Calu3 (cell line): ENCODE measurements around the gene SLC47A2. TPM values are rescaled to one million over a fixed set of nuclear protein-coding genes. Genes with fewer than 3 reads are reported as not detected.

Experiments used
- BruUV-seq: library from RNA; stranded (reverse); fragments of 400-500 nt; replicated peaks from 2 replicates; lab custom pipeline; 2021; lab: Mats Ljungman, UMichigan
- CTCF ChIA-PET: fragments of 300-600 bp; sonication (Branson Sonifier 250); formaldehyde crosslinking; loops from one replicate; lab custom pipeline; 2022; ENCODE audit warnings: antibody characterized with exemption; lab: Charles Lee
- DNase-seq: peaks from one replicate; pipeline ENCODE4 v3.0.0; 2022
- H3K27ac Mint-ChIP-seq: one replicate; pipeline ENCODE4 v1.8.0; 2022; ENCODE audit warnings: mixed read lengths; ENCODE audit not compliant: unreplicated experiment
- H3K27me3 Mint-ChIP-seq: one replicate; pipeline ENCODE4 v1.8.0; 2022; ENCODE audit warnings: mixed read lengths; ENCODE audit not compliant: unreplicated experiment
- H3K36me3 Mint-ChIP-seq: one replicate; pipeline ENCODE4 v1.8.0; 2022; ENCODE audit warnings: mild to moderate bottlenecking, moderate library complexity, mixed read lengths; ENCODE audit not compliant: insufficient read depth, unreplicated experiment
- H3K4me1 Mint-ChIP-seq: one replicate; pipeline ENCODE4 v1.8.0; 2022; ENCODE audit warnings: mild to moderate bottlenecking, low read depth, mixed read lengths; ENCODE audit not compliant: unreplicated experiment
- H3K4me3 Mint-ChIP-seq: one replicate; pipeline ENCODE4 v1.8.0; 2022; ENCODE audit warnings: mild to moderate bottlenecking, low read depth, moderate library complexity, mixed read lengths; ENCODE audit not compliant: unreplicated experiment
- H3K9me3 Mint-ChIP-seq: one replicate; pipeline ENCODE4 v1.8.0; 2022; ENCODE audit warnings: low read depth, mixed read lengths; ENCODE audit not compliant: unreplicated experiment
- intact Hi-C: fragments of 100-400 bp; cut with micrococcal nuclease; formaldehyde crosslinking; loops from one replicate; pipeline ENCODE4 v1.10.0; 2022; ENCODE audit not compliant: unreplicated experiment
- total RNA-seq: library from RNA; stranded (reverse); gene quantifications from 2 replicates; pipeline ENCODE4 v1.2.3, GENCODE V29; 2022
- TF ChIP-seq, protein P1 (sequence below): fragments of 200-600 bp; IDR thresholded peaks from one replicate; pipeline ENCODE4 v1.8.0; 2022; ENCODE audit warnings: antibody characterized with exemption; ENCODE audit not compliant: unreplicated experiment

Gene SLC47A2
- total RNA-seq, 1 experiment from 2014 or later = not detected

DNA sequence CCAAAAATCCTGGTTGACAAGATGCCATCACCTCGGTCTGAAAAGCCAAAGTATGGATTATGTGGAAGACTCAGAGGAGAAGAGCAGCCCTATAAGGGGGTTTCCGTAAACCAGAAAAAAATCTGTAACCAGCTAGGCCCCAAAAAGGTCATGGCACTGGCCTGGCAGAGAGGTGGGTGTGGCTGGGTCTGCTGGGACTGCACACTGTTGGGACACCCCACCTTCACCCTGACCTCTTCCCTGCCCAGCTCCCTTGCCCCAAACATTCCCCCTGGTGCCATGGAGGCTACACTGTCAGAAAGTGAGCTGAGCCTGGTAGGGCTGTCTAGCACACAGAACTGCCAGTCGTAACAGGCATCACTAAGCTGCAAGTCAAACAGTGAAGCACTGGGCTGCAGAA is 6.5 kb downstream of the SLC47A2 start:
- CTCF ChIA-PET = no interaction called here
- no peaks in the 10 kb centered on the region for H3K36me3 Mint-ChIP-seq
- BruUV-seq = no TSS peak

DNA sequence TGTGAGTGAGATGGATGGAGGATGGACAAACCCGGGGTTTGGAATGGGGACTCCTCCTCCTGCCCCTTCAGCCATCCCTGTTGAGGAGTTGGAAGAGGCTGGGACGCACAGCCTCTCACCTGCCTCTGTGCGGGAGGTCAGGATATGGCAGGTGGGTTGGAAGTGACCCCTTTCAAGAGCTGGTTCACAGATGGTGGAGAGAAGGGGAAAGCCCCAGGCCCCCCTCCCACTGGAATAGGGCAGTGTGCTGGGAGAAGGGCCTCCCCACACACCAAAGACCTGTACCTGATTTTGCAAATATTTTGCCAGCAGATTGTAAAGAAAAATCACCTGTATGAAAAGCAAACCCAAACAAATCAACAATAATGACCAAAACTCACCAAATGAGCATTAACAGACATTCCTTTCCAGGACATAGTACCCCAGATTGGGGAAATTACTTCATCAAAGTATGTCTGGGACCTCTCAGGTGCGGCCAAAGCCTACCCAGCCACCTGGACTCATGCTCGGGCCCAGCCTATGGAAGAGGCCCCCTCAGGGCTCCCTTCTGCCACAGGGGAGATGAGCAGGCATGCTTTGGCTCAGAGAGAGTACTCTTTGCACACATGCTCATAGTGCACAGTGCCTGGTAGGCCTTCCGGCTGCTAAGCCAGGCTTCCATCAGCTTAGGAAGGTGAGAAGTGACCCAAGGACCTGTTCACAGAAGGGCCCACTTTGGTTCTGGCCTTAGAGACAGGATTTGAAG is 7.8 kb downstream of the SLC47A2 start:
- Mint-ChIP-seq H3K9me3 (no peaks in the 10 kb centered on the region), H3K27ac (no peak overlapping the region), H3K4me3 (no peak overlapping the region), H3K4me1 (no peaks in the 10 kb centered on the region), H3K27me3 (no peaks in the 10 kb centered on the region), H3K36me3 (no peaks in the 10 kb centered on the region)
- TF ChIP-seq, protein P1, sequence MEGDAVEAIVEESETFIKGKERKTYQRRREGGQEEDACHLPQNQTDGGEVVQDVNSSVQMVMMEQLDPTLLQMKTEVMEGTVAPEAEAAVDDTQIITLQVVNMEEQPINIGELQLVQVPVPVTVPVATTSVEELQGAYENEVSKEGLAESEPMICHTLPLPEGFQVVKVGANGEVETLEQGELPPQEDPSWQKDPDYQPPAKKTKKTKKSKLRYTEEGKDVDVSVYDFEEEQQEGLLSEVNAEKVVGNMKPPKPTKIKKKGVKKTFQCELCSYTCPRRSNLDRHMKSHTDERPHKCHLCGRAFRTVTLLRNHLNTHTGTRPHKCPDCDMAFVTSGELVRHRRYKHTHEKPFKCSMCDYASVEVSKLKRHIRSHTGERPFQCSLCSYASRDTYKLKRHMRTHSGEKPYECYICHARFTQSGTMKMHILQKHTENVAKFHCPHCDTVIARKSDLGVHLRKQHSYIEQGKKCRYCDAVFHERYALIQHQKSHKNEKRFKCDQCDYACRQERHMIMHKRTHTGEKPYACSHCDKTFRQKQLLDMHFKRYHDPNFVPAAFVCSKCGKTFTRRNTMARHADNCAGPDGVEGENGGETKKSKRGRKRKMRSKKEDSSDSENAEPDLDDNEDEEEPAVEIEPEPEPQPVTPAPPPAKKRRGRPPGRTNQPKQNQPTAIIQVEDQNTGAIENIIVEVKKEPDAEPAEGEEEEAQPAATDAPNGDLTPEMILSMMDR = no peak
- CTCF ChIA-PET = no interaction called here
- no TSS peak for BruUV-seq
- intact Hi-C loops = no loop called here
- DNase-seq = no peak

More for the DNA sequence above, 6.5 kb downstream of the SLC47A2 start:
- intact Hi-C loops = no loop called here
- Mint-ChIP-seq H3K9me3 (no peaks in the 10 kb centered on the region), H3K4me3 (no peak overlapping the region), H3K27me3 (no peaks in the 10 kb centered on the region), H3K27ac (no peak overlapping the region), H3K4me1 (no peaks in the 10 kb centered on the region)
- no peak for DNase-seq
- TF ChIP-seq, protein P1 = no peak

DNA sequence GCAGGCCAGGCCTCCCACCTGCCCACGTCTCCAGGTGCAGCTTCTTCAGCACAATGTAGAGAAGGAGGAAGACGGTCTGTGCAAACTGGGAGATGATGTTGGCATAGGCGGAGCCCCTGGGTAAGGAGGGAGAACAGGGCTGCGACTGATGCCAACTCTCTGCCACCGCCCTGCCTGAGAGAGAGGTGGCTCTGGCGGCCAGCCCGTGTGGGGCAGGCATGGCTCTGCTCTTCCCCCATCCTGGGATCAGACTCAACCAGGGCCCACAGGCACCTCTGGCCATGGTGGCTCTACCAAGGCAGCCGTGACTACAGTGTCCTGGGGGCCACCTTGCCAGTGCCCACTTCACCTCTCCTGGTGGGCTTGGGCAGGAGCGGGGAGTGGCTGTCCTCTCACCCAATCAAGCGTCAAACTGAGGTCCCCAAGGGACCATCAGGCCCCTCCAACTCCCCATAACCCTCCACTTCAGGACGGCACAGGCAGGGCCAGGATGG is 8.6 kb downstream of the SLC47A2 start:
- CTCF ChIA-PET = no interaction called here
- intact Hi-C loops = no loop called here
- TF ChIP-seq, protein P1 = no peak
- Mint-ChIP-seq H3K4me1 (no peaks in the 10 kb centered on the region), H3K9me3 (no peaks in the 10 kb centered on the region), H3K36me3 (no peaks in the 10 kb centered on the region), H3K27ac (no peak overlapping the region), H3K4me3 (no peak overlapping the region), H3K27me3 (no peaks in the 10 kb centered on the region)
- no TSS peak for BruUV-seq
- DNase-seq = no peak

DNA sequence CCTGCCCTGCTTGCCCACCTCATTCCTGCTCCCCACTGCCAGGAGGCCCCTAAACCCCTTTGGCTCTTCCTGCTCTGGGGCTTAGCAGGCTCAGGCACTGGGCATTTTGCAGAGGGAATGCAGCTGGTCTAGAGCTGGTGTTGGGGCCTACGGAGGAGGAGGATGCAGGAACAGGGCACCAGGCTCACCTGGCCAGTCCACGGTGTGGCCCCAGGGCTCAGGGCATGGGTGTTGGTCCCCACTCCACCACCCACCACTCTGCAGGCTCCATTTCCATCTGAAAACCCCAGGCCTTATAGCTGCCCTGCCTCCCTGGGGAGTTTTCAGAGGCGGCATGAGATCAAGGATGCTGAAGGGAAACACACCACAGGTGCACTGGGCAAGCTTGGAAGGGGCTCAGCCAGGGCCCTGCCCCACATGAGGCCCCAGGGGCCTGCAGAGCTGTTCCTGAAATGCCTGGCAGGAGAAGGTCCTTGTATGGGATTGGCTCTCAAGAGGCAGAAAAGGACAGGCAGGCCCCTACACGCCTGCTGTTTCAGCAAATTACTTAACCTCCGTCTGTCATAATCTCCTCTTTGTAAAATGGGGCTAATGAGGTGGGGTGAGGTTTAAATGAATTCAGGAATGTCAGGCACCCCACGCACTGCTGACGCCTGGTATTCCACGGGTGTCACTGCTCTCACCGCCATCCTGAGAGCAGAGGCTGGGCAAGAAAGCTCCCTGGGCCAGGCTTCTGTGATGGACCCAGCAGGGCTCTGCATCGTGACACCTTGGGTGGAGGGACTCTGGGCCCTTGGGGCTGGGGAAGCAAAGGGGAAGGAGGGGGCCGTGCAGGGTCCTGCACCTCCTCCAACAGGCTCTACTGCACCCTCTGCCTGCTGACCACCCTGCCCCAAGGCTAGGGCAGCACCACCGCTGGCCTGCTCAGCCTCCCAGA is 9.3 kb downstream of the SLC47A2 start:
- no peak for DNase-seq
- no peaks in the 10 kb centered on the region for H3K27me3 Mint-ChIP-seq
- intact Hi-C loops = no loop called here
- no peaks in the 10 kb centered on the region for H3K4me1 Mint-ChIP-seq
- no peak overlapping the region for H3K4me3 Mint-ChIP-seq
- no peaks in the 10 kb centered on the region for H3K9me3 Mint-ChIP-seq
- H3K27ac Mint-ChIP-seq = no peak overlapping the region
- TF ChIP-seq, protein P1 = no peak
- CTCF ChIA-PET = no interaction called here
- H3K36me3 Mint-ChIP-seq = no peaks in the 10 kb centered on the region
- no TSS peak for BruUV-seq
